ACC112 (cell line): ENCODE measurements around the gene NPC2.
"Not testable (repeated sequence)": the region's sequence is repeated elsewhere in the genome, so short reads cannot be mapped to it uniquely, and the experiment has no call there.

Source experiments
- H2AFZ ChIP-seq: fragments of 200-600 bp; sonication (generic); one replicate; pipeline ENCODE4 v1.6.0; 2017; ENCODE audit warnings: antibody characterized with exemption, low read length; ENCODE audit not compliant: unreplicated experiment
- H3K27ac ChIP-seq: fragments of 200-600 bp; sonication (generic); 2 replicates; pipeline ENCODE4 v1.5.1; 2014; ENCODE audit warnings: low read depth, mild to moderate bottlenecking, antibody characterized with exemption, low read length, moderate library complexity
- H3K27me3 ChIP-seq: fragments of 200-600 bp; sonication (generic); 2 replicates; pipeline ENCODE4 v1.6.1; 2014; ENCODE audit warnings: mild to moderate bottlenecking, antibody characterized with exemption, low read length, moderate library complexity, mixed read lengths; ENCODE audit not compliant: insufficient read depth
- H3K36me3 ChIP-seq: fragments of 200-600 bp; sonication (generic); 2 replicates; pipeline ENCODE4 v1.6.1; 2016; ENCODE audit warnings: mild to moderate bottlenecking, antibody characterized with exemption, low read length, moderate library complexity, mixed read lengths; ENCODE audit not compliant: insufficient read depth
- H3K4me1 ChIP-seq: fragments of 200-600 bp; sonication (generic); one replicate; pipeline ENCODE4 v1.6.1; 2016; ENCODE audit warnings: low read length, mixed read lengths; ENCODE audit not compliant: insufficient read depth, unreplicated experiment, control insufficient read depth
- H3K4me3 ChIP-seq: fragments of 200-600 bp; sonication (generic); 2 replicates; pipeline ENCODE4 v1.5.1; 2014; ENCODE audit warnings: mild to moderate bottlenecking, low read depth, low read length
- H3K79me2 ChIP-seq: fragments of 200-600 bp; sonication (generic); one replicate; pipeline ENCODE4 v1.6.0; 2016; ENCODE audit warnings: low read length; ENCODE audit not compliant: control insufficient read depth, unreplicated experiment, insufficient read depth

Gene NPC2

DNA sequence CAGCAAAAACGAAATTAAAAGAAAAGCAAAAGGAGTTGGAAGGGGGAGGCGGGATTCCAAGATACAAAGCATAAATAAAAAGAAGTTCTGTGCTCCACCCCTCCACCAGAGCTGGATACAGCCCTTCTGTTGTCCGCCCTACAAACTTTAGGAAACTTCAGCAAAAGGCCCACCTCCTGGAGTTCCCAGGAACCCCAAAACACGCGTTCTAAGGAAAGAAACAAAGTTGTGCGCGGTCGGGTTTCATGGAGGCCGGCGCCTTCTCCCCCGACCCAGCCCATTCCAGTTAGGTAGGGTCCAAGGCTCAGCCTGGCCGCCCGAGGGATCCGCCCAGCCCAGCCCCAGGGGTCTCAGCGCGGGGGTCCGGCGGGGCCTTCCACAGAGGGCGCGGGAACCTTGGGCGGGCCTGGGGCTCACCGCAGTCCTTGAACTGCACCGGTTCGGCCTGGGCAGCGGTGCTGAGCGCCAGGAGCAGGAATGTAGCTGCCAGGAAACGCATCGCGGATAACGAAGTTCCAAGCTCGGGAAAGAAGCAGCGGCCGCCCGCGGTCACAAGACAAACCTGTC lies at the start of gene NPC2:
TSS of gene NPC2 (minus strand) at position 530 of the 567 bp plus-strand sequence. CDS start at position 499, 31 bp downstream.
- Histone ChIP-seq H3K36me3 (0 out of 2 replicates have a peak, but pooled peaks cover 1% of the 10 kb centered on the region), H3K27me3 (no peaks in the 10 kb centered on the region), H3K4me3 (peak within 1 kb of the TSS; percentile 97), H3K79me2 (peaks cover 40% of the 10 kb centered on the region), H3K4me1 (peaks cover 42% of the 10 kb centered on the region), H3K27ac (peak within 1 kb of the TSS; percentile 56; the same call in 1 of the 2 replicates), H2AFZ (peak within 1 kb of the TSS; percentile 92)

DNA sequence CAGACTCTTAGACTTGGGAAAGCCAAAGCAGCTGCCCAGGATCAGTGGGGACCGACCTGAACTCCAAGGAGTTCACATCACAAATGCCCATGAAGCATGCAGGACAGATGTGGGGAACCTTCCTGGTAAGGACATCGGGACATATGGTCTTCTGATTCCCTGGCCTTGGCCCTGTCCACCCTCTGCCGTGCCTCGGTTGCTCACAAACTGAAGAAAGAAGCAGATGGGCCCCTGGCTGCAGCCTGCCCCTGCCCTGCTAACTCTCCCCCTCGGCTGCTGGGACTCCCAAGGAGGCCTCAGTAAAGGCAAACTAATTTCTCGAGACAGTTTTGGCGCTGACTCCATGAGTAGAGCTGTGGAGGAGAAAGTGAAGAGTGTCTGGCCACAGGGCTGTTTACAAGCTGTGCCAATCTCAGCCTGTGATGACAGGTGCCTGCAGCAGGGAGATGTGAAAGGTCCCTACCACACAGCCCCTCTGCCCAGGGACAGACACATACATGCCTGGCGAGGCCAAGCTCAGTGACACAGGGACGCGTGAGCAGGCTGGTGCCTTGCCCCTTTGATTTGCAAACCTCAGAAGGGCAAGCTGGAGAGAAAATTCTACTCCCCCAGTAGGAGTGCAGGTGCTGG lies 49.1 kb upstream of the NPC2 start:
- no peaks in the 10 kb centered on the region for H3K4me1 ChIP-seq
- H3K27me3 ChIP-seq = no peaks in the 10 kb centered on the region
- H3K4me3 ChIP-seq = no peak overlapping the region
- no peak overlapping the region for H3K27ac ChIP-seq
- no peaks in the 10 kb centered on the region for H3K36me3 ChIP-seq
- H2AFZ ChIP-seq = no peak overlapping the region
- no peaks in the 10 kb centered on the region for H3K79me2 ChIP-seq

DNA sequence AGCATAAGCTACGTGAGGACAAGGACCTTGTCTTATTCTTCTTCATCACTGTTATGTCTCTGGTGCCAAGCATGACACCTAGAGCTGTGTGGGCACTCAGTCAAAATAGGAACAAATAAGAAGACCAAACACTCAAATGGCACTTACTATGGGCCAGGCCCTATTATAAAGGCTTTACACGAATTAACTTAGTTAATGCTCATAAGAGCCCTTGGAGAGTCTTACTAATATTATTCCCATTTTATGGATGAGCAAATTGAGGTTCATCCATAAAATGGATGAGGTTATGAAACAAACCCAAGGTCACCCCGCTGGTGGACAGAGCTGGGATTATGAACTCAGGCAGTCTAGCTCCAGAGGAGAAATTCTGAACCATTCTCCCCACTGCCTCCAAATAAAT lies 48.1 kb upstream of the NPC2 start:
- Histone ChIP-seq H3K27me3 (no peaks in the 10 kb centered on the region), H2AFZ (no peak overlapping the region), H3K79me2 (no peaks in the 10 kb centered on the region), H3K4me1 (no peaks in the 10 kb centered on the region), H3K36me3 (no peaks in the 10 kb centered on the region), H3K4me3 (no peak overlapping the region), H3K27ac (no peak overlapping the region)

DNA sequence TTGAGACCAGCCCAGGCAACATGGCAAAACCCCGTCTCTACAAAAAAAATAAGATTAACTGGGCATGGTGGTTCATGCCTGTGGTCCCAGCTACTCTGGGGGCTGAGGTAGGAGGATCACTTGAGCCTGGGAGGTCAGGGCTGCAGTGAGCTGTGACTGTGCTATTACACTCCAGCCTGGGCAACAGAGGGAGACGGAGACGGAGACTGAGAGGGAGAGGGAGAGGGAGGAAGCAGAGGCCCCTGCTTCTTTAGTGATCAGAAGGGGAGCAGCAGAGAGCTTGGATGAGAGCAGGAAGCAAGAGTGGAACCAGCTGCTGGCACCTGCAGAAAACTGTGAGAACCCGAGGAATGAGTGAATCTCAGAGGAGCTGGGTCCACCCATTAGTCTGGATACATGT lies 46.4 kb upstream of the NPC2 start:
- Histone ChIP-seq H3K27ac (no peak overlapping the region), H3K79me2 (no peaks in the 10 kb centered on the region), H3K4me1 (no peaks in the 10 kb centered on the region), H2AFZ (no peak overlapping the region), H3K4me3 (no peak overlapping the region), H3K27me3 (no peaks in the 10 kb centered on the region), H3K36me3 (no peaks in the 10 kb centered on the region)

DNA sequence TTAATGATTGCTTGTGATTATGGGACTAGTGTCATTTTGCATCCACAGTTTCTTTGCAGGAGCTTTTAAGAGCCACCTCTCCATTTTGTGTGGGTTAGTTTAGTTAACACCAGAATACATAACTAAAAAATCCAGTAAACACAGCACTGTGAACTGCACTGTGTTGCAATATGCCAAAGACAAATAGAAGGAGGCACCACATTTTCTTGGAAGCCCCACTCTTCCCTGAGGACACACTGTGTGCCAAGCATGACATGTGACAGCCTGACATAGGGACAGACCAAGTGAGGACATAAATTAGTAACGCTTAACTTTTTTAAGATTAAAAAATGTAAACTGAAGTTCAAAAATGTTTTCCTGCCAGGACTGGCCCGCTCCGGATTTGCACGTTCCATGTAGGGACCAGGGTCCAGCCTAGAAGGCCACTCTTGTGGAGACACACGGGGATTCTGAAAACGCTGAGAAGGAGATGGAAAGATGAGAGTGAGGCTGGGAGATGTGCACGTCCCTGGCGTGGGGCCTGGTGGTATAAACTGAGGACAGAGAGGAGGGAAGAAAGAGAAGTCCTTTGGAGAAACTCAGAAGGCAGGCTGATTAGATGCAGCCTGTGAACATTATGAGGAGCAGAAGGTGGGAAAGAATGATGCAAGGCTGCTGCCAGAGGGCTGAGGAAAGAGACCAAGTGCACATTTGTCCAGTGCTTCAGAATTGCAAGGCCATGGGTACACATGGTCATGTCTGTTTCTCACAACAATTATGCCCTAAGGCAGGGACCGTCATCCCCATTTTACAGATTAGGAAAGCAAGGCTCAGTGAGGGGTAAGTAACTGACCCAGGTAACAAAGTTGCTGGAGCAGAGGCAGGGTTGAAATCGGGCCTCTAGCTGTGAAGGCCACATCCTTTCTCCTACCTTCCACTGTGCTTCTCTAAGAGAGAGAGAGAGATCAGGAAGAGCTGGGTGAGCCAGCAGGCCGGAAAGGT lies 45.6 kb upstream of the NPC2 start:
- Histone ChIP-seq H3K36me3 (no peaks in the 10 kb centered on the region), H2AFZ (no peak overlapping the region), H3K27me3 (no peaks in the 10 kb centered on the region), H3K79me2 (no peaks in the 10 kb centered on the region), H3K4me3 (no peak overlapping the region), H3K4me1 (no peaks in the 10 kb centered on the region), H3K27ac (no peak overlapping the region)

DNA sequence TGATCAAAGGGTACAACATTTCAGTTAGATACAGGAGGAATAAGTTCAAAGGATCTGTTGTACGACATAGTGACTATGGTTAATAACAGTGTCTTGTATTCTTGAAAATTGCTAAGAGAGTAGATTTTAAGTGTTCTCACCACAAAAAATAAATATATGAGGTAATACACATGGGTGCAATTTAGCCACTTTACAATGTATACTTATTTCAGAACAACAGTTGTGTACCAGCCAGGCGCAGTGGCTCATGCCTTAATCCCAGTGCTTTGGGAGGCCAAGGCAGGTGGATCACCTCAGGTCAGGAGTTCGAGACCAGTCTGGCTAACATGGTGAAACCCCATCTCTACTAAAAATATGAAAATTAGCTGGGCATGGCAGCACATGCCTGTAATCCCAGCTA lies 43.2 kb upstream of the NPC2 start:
- not testable (repeated sequence) for H3K36me3 ChIP-seq, H3K79me2 ChIP-seq, H2AFZ ChIP-seq, H3K4me1 ChIP-seq, H3K27ac ChIP-seq, H3K4me3 ChIP-seq, H3K27me3 ChIP-seq

DNA sequence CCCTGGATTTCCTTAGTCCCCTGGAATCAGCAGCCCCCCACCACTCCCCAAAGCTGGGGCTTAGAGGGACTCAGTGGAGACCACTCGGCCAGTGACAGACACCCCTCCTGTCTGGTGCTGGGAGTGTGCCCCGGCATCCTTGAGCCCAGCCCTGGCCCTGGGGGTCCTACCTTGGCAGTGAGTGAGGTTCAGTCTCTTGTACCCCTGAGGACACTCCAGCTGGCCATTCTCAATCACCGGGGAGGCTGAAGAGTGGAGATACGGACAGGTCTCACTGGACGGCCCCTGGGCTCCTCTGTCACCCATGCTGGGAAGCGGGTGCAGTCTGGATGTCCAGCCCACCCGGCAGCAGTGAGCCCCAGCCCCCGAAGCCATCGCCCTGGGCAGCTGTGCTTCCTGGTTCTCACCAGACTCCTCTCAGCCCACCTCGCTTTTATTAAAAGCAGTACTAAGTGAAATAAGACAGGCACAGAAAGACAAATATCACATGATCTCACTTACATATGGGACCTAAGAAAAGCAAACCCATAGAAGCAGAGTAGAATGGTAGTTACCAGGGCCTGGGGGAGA lies 42.7 kb upstream of the NPC2 start:
- no peaks in the 10 kb centered on the region for H3K36me3 ChIP-seq
- no peak overlapping the region for H3K27ac ChIP-seq
- H3K27me3 ChIP-seq = no peaks in the 10 kb centered on the region
- H3K4me1 ChIP-seq = peaks cover 4% of the 10 kb centered on the region
- H2AFZ ChIP-seq = no peak overlapping the region
- H3K4me3 ChIP-seq = no peak overlapping the region
- no peaks in the 10 kb centered on the region for H3K79me2 ChIP-seq

DNA sequence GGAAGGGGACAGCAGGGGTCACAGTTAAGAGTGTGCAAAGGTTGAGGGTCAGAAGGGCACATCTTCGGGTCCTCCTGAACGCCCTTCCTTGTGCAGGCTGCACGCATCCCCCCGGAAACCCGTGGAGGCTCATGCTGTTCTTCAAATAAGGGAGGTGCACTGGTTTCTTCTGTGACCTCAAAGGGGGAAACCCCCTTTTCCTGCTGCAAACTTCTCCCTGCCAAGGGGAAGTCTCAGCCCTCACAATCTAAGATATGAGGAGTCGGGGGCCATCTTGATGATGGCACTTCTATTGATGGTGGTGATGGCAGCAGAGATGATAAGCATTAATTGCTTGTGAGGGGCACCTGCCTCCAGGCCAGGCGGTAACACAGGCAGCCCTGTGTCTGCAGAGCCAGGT lies 40.5 kb upstream of the NPC2 start:
- Histone ChIP-seq H3K27me3 (no peaks in the 10 kb centered on the region), H3K4me1 (peaks cover 4% of the 10 kb centered on the region), H3K27ac (no peak overlapping the region), H3K4me3 (no peak overlapping the region), H3K36me3 (no peaks in the 10 kb centered on the region), H3K79me2 (no peaks in the 10 kb centered on the region), H2AFZ (no peak overlapping the region)

DNA sequence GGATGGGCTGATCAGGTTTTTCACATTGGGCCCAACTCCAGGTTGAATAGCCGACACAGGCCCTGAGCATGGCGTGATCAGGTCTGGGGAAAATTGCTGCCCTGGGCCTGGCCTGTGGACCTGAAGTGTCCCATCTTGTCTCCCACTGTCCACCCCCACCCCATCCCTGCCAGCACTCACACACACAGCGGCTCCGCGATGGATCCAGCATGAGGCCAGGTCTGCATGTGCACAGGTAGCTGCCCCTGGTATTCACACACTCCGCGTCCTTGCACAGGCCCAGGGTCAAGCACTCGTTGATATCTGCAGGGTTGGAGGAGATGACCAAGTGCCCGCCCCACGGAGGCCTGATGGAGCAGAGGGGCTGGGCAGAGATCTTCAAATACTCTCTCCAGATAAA lies 39.1 kb upstream of the NPC2 start:
- Histone ChIP-seq H3K4me3 (no peak overlapping the region), H3K36me3 (no peaks in the 10 kb centered on the region), H2AFZ (no peak overlapping the region), H3K27me3 (no peaks in the 10 kb centered on the region), H3K4me1 (peaks cover 4% of the 10 kb centered on the region), H3K79me2 (no peaks in the 10 kb centered on the region), H3K27ac (no peak overlapping the region; the same call in 1 of the 2 replicates)

DNA sequence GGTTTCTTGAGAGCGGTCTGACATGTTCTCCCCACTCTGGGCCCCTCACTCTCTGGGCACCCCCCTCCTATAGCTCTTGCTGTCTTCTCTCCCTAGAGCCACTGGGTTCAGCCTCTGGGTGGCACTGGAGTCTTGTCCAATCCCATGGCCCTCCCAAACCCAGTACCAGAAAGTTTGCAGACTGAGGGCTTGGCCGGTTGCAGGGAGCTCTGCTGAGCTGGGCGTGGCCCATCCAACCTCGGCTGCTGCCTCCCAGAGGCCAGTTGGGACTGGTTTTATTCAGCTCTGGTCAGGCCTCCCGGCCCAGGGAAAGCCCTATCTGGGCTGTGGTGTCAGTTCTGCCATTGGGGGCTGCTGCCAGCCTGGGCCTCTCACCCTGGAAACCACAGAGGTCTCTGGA lies 38.4 kb upstream of the NPC2 start:
- Histone ChIP-seq H3K27ac (peak overlapping the region; percentile 24; the same call in 1 of the 2 replicates), H3K27me3 (no peaks in the 10 kb centered on the region), H3K4me3 (no peak overlapping the region), H2AFZ (no peak overlapping the region), H3K4me1 (peaks cover 4% of the 10 kb centered on the region), H3K79me2 (no peaks in the 10 kb centered on the region), H3K36me3 (no peaks in the 10 kb centered on the region)
